Endothelial cell of umbilical vein (primary cell): ENCODE results near the gene MNT. TPM values are rescaled to one million over a fixed set of nuclear protein-coding genes. Genes with fewer than 3 reads are reported as not detected.
A peak's percentile ranks its signal among the peaks of the same experiment; 100 is the strongest.

Experiments
- BruUV-seq: library from RNA; stranded (reverse); fragments of 400-500 nt; replicated peaks from 2 replicates; lab custom pipeline; 2021; lab: Mats Ljungman, UMichigan
- CTCF ChIA-PET: fragments of 300-600, 350-600 bp; sonication (Branson Sonifier 250); formaldehyde crosslinking; loops from one replicate; lab custom pipeline; 2021; ENCODE audit warnings: antibody characterized with exemption, inconsistent platforms; lab: Charles Lee
- POLR2A ChIA-PET: fragments of 300-600, 350-600 bp; sonication (Branson Sonifier 250); formaldehyde crosslinking; loops from one replicate; lab custom pipeline; 2021; ENCODE audit warnings: antibody characterized with exemption, inconsistent platforms; lab: Charles Lee
- DNase-seq: peaks from one replicate; pipeline ENCODE4 v3.0.0-alpha.2; 2011; ENCODE audit warnings: low read depth, low spot score
- FAIRE-seq: peaks from 2 replicates; lab custom pipeline; 2011; peaks lifted over from hg19 to GRCh38; lab: Jason Lieb, UNC
- H2AFZ ChIP-seq: 2 replicates; pipeline ENCODE4 v1.6.0; 2012; ENCODE audit warnings: low read depth, low read length, control low read depth, inconsistent platforms
- H3K27ac ChIP-seq: 2 replicates; pipeline ENCODE4 v1.5.1; 2011; ENCODE audit warnings: low read depth, mild to moderate bottlenecking, control low read depth, low read length, moderate library complexity; ENCODE audit not compliant: insufficient read depth
- H3K27me3 ChIP-seq, 2 experiments: 2 replicates each; pipeline versions ENCODE4 v1.6.0 to v1.6.1; 2011; ENCODE audit warnings: low read length in 2 of 2, mixed read lengths in 1 of 2; ENCODE audit not compliant: control insufficient read depth in 2 of 2, insufficient read depth in 2 of 2
- H3K36me3 ChIP-seq, 2 experiments: 2 replicates in 1 of 2; 3 replicates in 1 of 2; pipeline ENCODE4 v1.5.1; 2011; ENCODE audit warnings: low read length in 2 of 2, mild to moderate bottlenecking in 1 of 2, moderate library complexity in 1 of 2; ENCODE audit not compliant: control insufficient read depth in 2 of 2, insufficient read depth in 2 of 2; ENCODE audit errors: extremely low read depth in 1 of 2
- H3K4me1 ChIP-seq: 3 replicates; pipeline ENCODE4 v1.5.1; 2011; ENCODE audit warnings: mild to moderate bottlenecking, low read length; ENCODE audit not compliant: control insufficient read depth, insufficient read depth; ENCODE audit errors: extremely low read depth
- H3K4me2 ChIP-seq: 2 replicates; pipeline ENCODE4 v1.6.1; 2011; ENCODE audit warnings: low read length, control low read depth, mixed read lengths; ENCODE audit not compliant: insufficient read depth
- H3K4me3 ChIP-seq, 3 experiments: fragments of 200-600 bp in 1 of 3; sonication (generic), shearing (Covaris generic) in 1 of 3; replicated peaks in 1 of 3; 2 replicates each; pipeline ENCODE4 v1.5.1; 2011 to 2016; ENCODE audit warnings: control low read depth in 3 of 3, low read length in 3 of 3, mild to moderate bottlenecking in 2 of 3, inconsistent platforms in 1 of 3, low read depth in 1 of 3, moderate library complexity in 1 of 3; ENCODE audit not compliant: insufficient read depth in 1 of 3
- H3K79me2 ChIP-seq: 2 replicates; pipeline ENCODE4 v1.6.0; 2012; ENCODE audit warnings: low read length, inconsistent platforms; ENCODE audit not compliant: control insufficient read depth, insufficient read depth
- H3K9ac ChIP-seq: replicated peaks from 2 replicates; pipeline ENCODE3; 2011; ENCODE audit warnings: low read length, control low read depth; ENCODE audit not compliant: insufficient read depth; ENCODE audit errors: extremely low read depth
- H3K9me1 ChIP-seq: replicated peaks from 3 replicates; pipeline ENCODE4 v1.6.0; 2011; ENCODE audit warnings: mild to moderate bottlenecking, low read length; ENCODE audit not compliant: control insufficient read depth, insufficient read depth; ENCODE audit errors: extremely low read depth
- H3K9me3 ChIP-seq: replicated peaks from 2 replicates; pipeline ENCODE4 v1.5.1; 2012; ENCODE audit warnings: low read length, inconsistent platforms; ENCODE audit not compliant: control insufficient read depth, insufficient read depth
- H4K20me1 ChIP-seq: replicated peaks from 2 replicates; pipeline ENCODE3; 2011; ENCODE audit warnings: mild to moderate bottlenecking, low read length; ENCODE audit not compliant: control insufficient read depth, insufficient read depth; ENCODE audit errors: extremely low read depth
- EZH2 ChIP-seq: IDR thresholded peaks from 2 replicates; pipeline ENCODE4 v1.6.1; 2012; ENCODE audit warnings: borderline replicate concordance, low read depth, mild to moderate bottlenecking, moderate library complexity, low read length, inconsistent platforms; ENCODE audit not compliant: severe bottlenecking
- GATA2 ChIP-seq: IDR thresholded peaks from 2 replicates; pipeline ENCODE4 v1.7.0; 2011; ENCODE audit warnings: low read depth, mild to moderate bottlenecking, moderate library complexity, mixed read lengths, low read length; ENCODE audit not compliant: insufficient read length, insufficient read depth
- JUN ChIP-seq: IDR thresholded peaks from 2 replicates; pipeline ENCODE4 v1.6.1; 2011; ENCODE audit warnings: borderline replicate concordance, low read depth; ENCODE audit not compliant: insufficient read length, insufficient read depth
- MYC ChIP-seq: IDR thresholded peaks from one replicate; pipeline ENCODE4 v1.6.1; 2011; ENCODE audit warnings: mild to moderate bottlenecking, low read depth, low read length
- POLR2A ChIP-seq: IDR thresholded peaks from 2 replicates; pipeline ENCODE4 v1.6.1; 2012; ENCODE audit warnings: low read depth, mild to moderate bottlenecking, control low read depth, low read length
- POLR2AphosphoS5 ChIP-seq: IDR thresholded peaks from 2 replicates; pipeline ENCODE4 v1.6.1; 2012; ENCODE audit warnings: low read depth, mild to moderate bottlenecking, control low read depth, low read length, moderate library complexity; ENCODE audit not compliant: insufficient read depth
- dilution Hi-C: fragments of 300-500 bp; cut with MboI; formaldehyde crosslinking; loops from one replicate; pipeline ENCODE4 v1.15.0; 2019; ENCODE audit warnings: low sequenced_read_pairs; ENCODE audit not compliant: extremely low pct_ligation_motif_present
- intact Hi-C: fragments of 100-400 bp; cut with micrococcal nuclease; formaldehyde crosslinking; loops from one replicate; pipeline ENCODE4 v1.10.0; 2022
- polyA plus RNA-seq, 4 experiments: library from polyadenylated mRNA; depleted of rRNA in 3 of 4; stranded (reverse) in 3 of 4; unstranded in 1 of 4; fragments of >200 nt; gene quantifications; 2 replicates each; pipeline versions ENCODE4 v1.2.1 to v1.2.3, GENCODE V29; 2011 to 2012; ENCODE audit warnings: missing spikeins in 1 of 4
- total RNA-seq: library from RNA; stranded (reverse); gene quantifications from 2 replicates; pipeline ENCODE4 v1.2.3, GENCODE V29; 2021
- TF ChIP-seq, protein P1 (sequence below): IDR thresholded peaks from 2 replicates; pipeline ENCODE4 v1.6.1; 2011; ENCODE audit not compliant: insufficient read depth, insufficient read length
- TF ChIP-seq, protein P2 (sequence below), 2 donors: IDR thresholded peaks; 1 replicate in 1 of 2; 2 replicates in 1 of 2; pipeline ENCODE4 v1.5.1; 2011; ENCODE audit warnings: low read length in 2 of 2, mild to moderate bottlenecking in 2 of 2, moderate library complexity in 2 of 2, control low read depth in 1 of 2, inconsistent platforms in 1 of 2, low read depth in 1 of 2; ENCODE audit not compliant: insufficient read depth in 1 of 2; ENCODE audit errors: extremely low read depth in 1 of 2

Gene MNT
- total and polyA plus RNA-seq, 2 donors (not counting 3 experiments of a cell fraction or from before 2014, with no cell fraction given) = 4.1 to 21.6 TPM

DNA sequence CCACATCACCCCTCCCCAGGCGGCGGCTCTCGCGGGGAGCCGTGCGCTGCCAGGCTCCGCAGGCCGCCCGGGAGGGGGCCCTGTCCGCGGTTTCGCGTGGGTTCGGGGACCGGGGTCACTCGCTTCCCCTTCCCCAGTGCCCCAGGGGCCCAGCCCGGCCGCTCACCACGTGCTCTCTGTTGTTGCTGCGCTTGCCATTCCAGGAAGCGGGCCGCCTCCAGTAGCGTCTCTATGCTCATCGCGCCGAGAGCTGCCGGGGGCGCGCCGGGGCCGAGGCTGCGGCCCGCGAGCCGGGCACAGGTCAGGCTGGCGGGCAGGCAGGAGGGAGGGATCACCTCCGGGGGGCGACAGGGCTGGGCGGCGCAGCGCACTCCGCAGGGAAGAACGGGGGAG is 390 bp downstream of the MNT start:
- ChIA-PET POLR2A (no interaction called here), CTCF (interaction anchor here (1.7 to 4.1 kb wide), 3 partner anchors 12 to 18 kb away, joined by 9 to 47 read pairs (median 36); no protein-coding TSS in a partner anchor)
- BruUV-seq = TSS peak; percentile 69
- H3K9me1 ChIP-seq = no peaks in the 10 kb centered on the region
- peak overlapping the region; percentile 16 for H3K4me2 ChIP-seq
- intact Hi-C loops = loop anchor here (2.0 to 5.0 kb wide), 2 partner anchors 16 to 63 kb away; partner anchors contain the start of genes SGSM2 and TSR1
- no peaks in the 10 kb centered on the region for H3K27me3 ChIP-seq
- H3K9ac ChIP-seq = peak overlapping the region; percentile 99
- no peaks in the 10 kb centered on the region for H3K9me3 ChIP-seq
- peak overlapping the region; percentile 99 for H3K27ac ChIP-seq
- TF ChIP-seq JUN = no peak
- TF ChIP-seq, protein P1, sequence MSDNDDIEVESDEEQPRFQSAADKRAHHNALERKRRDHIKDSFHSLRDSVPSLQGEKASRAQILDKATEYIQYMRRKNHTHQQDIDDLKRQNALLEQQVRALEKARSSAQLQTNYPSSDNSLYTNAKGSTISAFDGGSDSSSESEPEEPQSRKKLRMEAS = peak; percentile 30
- dilution Hi-C loops = no loop called here
- peaks cover 18% of the 10 kb centered on the region for H3K79me2 ChIP-seq
- H2AFZ ChIP-seq = no peak overlapping the region
- H3K36me3 ChIP-seq = no peaks in the 10 kb centered on the region
- H3K4me1 ChIP-seq = peaks cover 42% of the 10 kb centered on the region
- FAIRE-seq (no peak), DNase-seq (peak; percentile 51)
- H3K4me3 ChIP-seq = peak overlapping the region; percentile 33 to 74 (median 69)
- H4K20me1 ChIP-seq = no peaks in the 10 kb centered on the region

DNA sequence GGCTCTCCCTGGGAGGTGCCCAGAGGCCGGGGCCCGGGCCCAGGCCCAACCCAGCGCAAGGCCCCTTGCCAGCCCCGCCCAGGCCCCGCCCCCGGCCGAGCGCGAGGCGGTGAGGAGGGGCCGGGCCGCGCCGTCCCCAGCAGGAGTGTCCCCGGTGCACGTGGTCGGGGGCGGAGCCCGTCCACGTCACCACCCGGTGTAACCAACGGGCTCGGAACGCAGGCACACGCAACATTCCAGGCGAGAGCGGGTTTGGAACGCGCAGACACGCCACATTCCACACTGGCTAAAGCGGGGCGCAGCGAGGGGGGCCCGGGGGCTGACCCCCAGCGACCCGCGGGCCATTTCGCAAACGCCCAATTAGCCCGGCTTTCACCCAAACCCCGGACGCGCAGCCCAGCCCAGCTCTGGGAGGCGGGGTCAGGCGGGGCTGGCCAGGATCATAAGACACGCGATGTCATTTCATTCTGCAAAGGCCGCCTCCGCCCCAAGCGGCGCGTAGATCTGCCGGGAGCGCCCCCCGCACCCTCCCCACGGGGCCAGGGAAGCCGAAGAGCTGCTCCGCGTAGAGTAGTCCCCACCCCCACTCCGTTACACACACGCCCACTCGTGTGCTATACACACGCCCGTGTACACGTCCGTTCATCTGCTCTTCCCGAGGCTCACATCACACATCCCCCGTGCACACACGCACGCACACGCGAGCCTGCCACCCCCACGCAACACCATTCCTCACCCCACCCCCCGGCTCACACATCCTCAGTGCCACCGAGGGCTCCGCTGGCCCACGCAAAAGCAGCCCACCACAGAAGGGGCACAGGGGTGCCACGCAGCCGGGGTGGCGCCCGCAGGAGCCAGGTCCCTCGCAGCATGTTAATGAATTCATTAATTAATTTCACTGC is 1.0 kb downstream of the MNT start:
- FAIRE-seq (peak; percentile 96), DNase-seq (peak; percentile 96)
- CTCF ChIA-PET = interaction anchor here (0.6 to 4.1 kb wide), 4 partner anchors 12 to 17 kb away, joined by 3 to 47 read pairs (median 22); no protein-coding TSS in a partner anchor
- H2AFZ ChIP-seq = no peak overlapping the region
- H3K4me2 ChIP-seq = peak overlapping the region; percentile 92
- no peaks in the 10 kb centered on the region for H4K20me1 ChIP-seq
- TF ChIP-seq GATA2 (no peak), POLR2A (peak; percentile 75), MYC (peak; percentile 84), EZH2 (no peak), POLR2AphosphoS5 (peak; percentile 35)
- TF ChIP-seq, protein P1 = peak; percentile 96
- TF ChIP-seq, protein P2, sequence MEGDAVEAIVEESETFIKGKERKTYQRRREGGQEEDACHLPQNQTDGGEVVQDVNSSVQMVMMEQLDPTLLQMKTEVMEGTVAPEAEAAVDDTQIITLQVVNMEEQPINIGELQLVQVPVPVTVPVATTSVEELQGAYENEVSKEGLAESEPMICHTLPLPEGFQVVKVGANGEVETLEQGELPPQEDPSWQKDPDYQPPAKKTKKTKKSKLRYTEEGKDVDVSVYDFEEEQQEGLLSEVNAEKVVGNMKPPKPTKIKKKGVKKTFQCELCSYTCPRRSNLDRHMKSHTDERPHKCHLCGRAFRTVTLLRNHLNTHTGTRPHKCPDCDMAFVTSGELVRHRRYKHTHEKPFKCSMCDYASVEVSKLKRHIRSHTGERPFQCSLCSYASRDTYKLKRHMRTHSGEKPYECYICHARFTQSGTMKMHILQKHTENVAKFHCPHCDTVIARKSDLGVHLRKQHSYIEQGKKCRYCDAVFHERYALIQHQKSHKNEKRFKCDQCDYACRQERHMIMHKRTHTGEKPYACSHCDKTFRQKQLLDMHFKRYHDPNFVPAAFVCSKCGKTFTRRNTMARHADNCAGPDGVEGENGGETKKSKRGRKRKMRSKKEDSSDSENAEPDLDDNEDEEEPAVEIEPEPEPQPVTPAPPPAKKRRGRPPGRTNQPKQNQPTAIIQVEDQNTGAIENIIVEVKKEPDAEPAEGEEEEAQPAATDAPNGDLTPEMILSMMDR (IDR thresholded peaks at IDR 0.05; ENCODE audit: extremely low read depth in 1 of 2, insufficient read depth in 1 of 2, low read depth in 1 of 2, low read length in 2 of 2) = no peak
- H3K4me1 ChIP-seq = peaks cover 37% of the 10 kb centered on the region
- H3K36me3 ChIP-seq = no peaks in the 10 kb centered on the region
- H3K27ac ChIP-seq = peak overlapping the region; percentile 99
- H3K27me3 ChIP-seq = no peaks in the 10 kb centered on the region
- dilution Hi-C loops = no loop called here
- POLR2A ChIA-PET = no interaction called here
- peak overlapping the region; percentile 33 to 74 (median 69) for H3K4me3 ChIP-seq
- H3K9me3 ChIP-seq = no peaks in the 10 kb centered on the region
- no peaks in the 10 kb centered on the region for H3K9me1 ChIP-seq
- H3K79me2 ChIP-seq = peaks cover 21% of the 10 kb centered on the region
- TSS peak; percentile 72 for BruUV-seq
- intact Hi-C loops = loop anchor here (2.0 to 5.0 kb wide), 2 partner anchors 17 to 63 kb away; partner anchors contain the start of genes SGSM2 and TSR1
- H3K9ac ChIP-seq = peak overlapping the region; percentile 99
